Measurements from ENCODE around the gene STAT6. TPM values are rescaled to one million over a fixed set of nuclear protein-coding genes. Genes with fewer than 3 reads are reported as not detected.

The STAT6 gene
- total RNA-seq, 1 experiment from 2014 or later, result 44.4 TPM

- no peak overlapping the region for H2BK12ac ChIP-seq (ENCODE audit: insufficient read length, low read depth, low read length)
- no peak overlapping the region for H2AFZ ChIP-seq (ENCODE audit: low read length)
- H3K79me1 ChIP-seq (ENCODE audit: insufficient read depth, low read depth, low read length, poor library complexity, severe bottlenecking), result no peaks in the 10 kb centered on the region
- H3K36me3 Mint-ChIP-seq (ENCODE audit: insufficient read depth in 1 of 3, low read depth in 3 of 3), result peaks cover 15 to 72% (median 57%) of the 10 kb centered on the region in 3 experiments
- H4K91ac ChIP-seq (ENCODE audit: insufficient read length, low read depth, low read length), result no peak overlapping the region
- no peaks in the 10 kb centered on the region; the same call in 1 of the 2 replicates for H3K4me1 ChIP-seq (ENCODE audit: insufficient read depth, low read length)
- H3K23me2 ChIP-seq (ENCODE audit: insufficient read length, low read depth, low read length, poor library complexity, severe bottlenecking), result no peaks in the 10 kb centered on the region
- no peak overlapping the region for H3K9ac ChIP-seq (ENCODE audit: extremely low read depth, insufficient read length, low read length)
- H4K5ac ChIP-seq (ENCODE audit: insufficient read length, low read depth, low read length), result no peak overlapping the region
- no peak overlapping the region for H3T11ph ChIP-seq (ENCODE audit: low read length)
- no peak overlapping the region for H3K23ac ChIP-seq (ENCODE audit: insufficient read length, low read depth, low read length)
- H3K18ac ChIP-seq (ENCODE audit: insufficient read length, low read depth, low read length), result no peak overlapping the region
- no peak overlapping the region for H2AK5ac ChIP-seq (ENCODE audit: insufficient read length, low read length)
- no CpG with 5 or more reads among the region's 4 CpGs for WGBS (ENCODE audit: extremely low coverage, insufficient read length, low lambda C conversion rate)
- H2BK5ac ChIP-seq (ENCODE audit: insufficient read length, low read length), result no peak overlapping the region
- peaks cover 49 to 57% of the 10 kb centered on the region in 2 experiments for H3K4me1 Mint-ChIP-seq
- no peak overlapping the region for H2BK120ac ChIP-seq (ENCODE audit: low read depth, low read length, poor library complexity, severe bottlenecking)
- no peak overlapping the region for H2BK20ac ChIP-seq (ENCODE audit: low read depth, low read length, poor library complexity, severe bottlenecking)
- H3K27me3 ChIP-seq (ENCODE audit: insufficient read depth, low read length), result no peaks in the 10 kb centered on the region
- peak overlapping the region in 1 of 2 experiments; percentile 40; a peak in 4 of 5 replicates for H3K4me3 Mint-ChIP-seq
- no peaks in the 10 kb centered on the region; the same call in 1 of the 2 replicates for H3K79me2 ChIP-seq (ENCODE audit: insufficient read depth, low read length)
- H3K14ac ChIP-seq (ENCODE audit: insufficient read depth, low read length), result no peak overlapping the region
- no peaks in the 10 kb centered on the region for H3K9me3 ChIP-seq (ENCODE audit: control insufficient read depth, low read depth, low read length)
- TF ChIP-seq CTCF (conservative IDR thresholded peaks at IDR 0.05), result no peak
- H3K9me3 Mint-ChIP-seq, result no peaks in the 10 kb centered on the region
- H3K4ac ChIP-seq (ENCODE audit: low read depth, low read length), result no peak overlapping the region
- no peak overlapping the region for H2BK15ac ChIP-seq (ENCODE audit: low read depth, low read length)
- no peak overlapping the region for H4K8ac ChIP-seq (replicated peaks; ENCODE audit: insufficient read length, low read depth, low read length)
- no peak overlapping the region for H3K4me2 ChIP-seq (ENCODE audit: insufficient read depth, insufficient read length, low read length)
- H3K27me3 Mint-ChIP-seq (ENCODE audit: low read depth), result no peaks in the 10 kb centered on the region; the same call in 1 of the 2 replicates
- H3K56ac ChIP-seq (ENCODE audit: insufficient read length, low read depth, low read length), result no peak overlapping the region
- no peak for DNase-seq
- H3K27ac Mint-ChIP-seq, result peak overlapping the region in 2 of 3 experiments; percentile 83 to 89; a peak in 3 of 7 replicates
- no peak overlapping the region for H3K27ac ChIP-seq (ENCODE audit: insufficient read length, low read depth, low read length)
- H4K20me1 ChIP-seq (ENCODE audit: control insufficient read depth, insufficient read depth, insufficient read length), result no peaks in the 10 kb centered on the region
Measured at GRCh38 chr12:57092876-57093414, 18.2 kb downstream of the STAT6 start.
